IMR-90 (cell line): ENCODE results near the gene GCC1. TPM values are rescaled to one million over a fixed set of nuclear protein-coding genes. Genes with fewer than 3 reads are reported as not detected.

ENCODE experiments used
- ATAC-seq: fragments of 200-7000 bp; cut with Tn5 transposase; 2 replicates; pipeline ENCODE4 v1.9.1; 2020; ENCODE audit warnings: low read depth, mild to moderate bottlenecking, moderate library complexity
- Bru-seq: library from RNA; stranded (reverse); fragments of 400-500 nt; gene quantifications from one replicate; lab custom pipeline; 2021; lab: Mats Ljungman, UMichigan
- BruChase-seq, 2 experiments: library from RNA; stranded (reverse); fragments of 400-500 nt; gene quantifications; one replicate each; lab custom pipeline; 2021; lab: Mats Ljungman, UMichigan
- BruUV-seq: library from RNA; stranded (reverse); fragments of 400-500 nt; replicated peaks from 2 replicates; lab custom pipeline; 2021; lab: Mats Ljungman, UMichigan
- CTCF ChIA-PET: fragments of 300-600 bp; formaldehyde crosslinking; extraction: SDS; loops from one replicate; lab custom pipeline; 2021; ENCODE audit warnings: antibody characterized with exemption; lab: Yijun Ruan, JAX
- POLR2A ChIA-PET: fragments of 300-600 bp; sonication (Branson Sonifier 250); formaldehyde crosslinking; loops from one replicate; lab custom pipeline; 2022; ENCODE audit warnings: antibody characterized with exemption; ENCODE audit not compliant: unreplicated experiment; lab: Charles Lee
- DNase-seq: peaks from one replicate; pipeline ENCODE4 v3.0.0; 2013
- H2AFZ ChIP-seq: replicated peaks from 2 replicates; pipeline ENCODE3; 2013; ENCODE audit warnings: low read length, mild to moderate bottlenecking; ENCODE audit not compliant: poor library complexity
- H2AK5ac ChIP-seq: 2 replicates; pipeline ENCODE4 v1.6.1; 2013; ENCODE audit warnings: low read depth, low read length, inconsistent platforms
- H2AK9ac ChIP-seq: replicated peaks from 2 replicates; pipeline ENCODE3; 2013; ENCODE audit warnings: mild to moderate bottlenecking, low read depth, low read length, moderate library complexity; ENCODE audit not compliant: poor library complexity
- H2BK120ac ChIP-seq: 2 replicates; pipeline ENCODE4 v1.6.1; 2013; ENCODE audit warnings: low read depth, low read length, inconsistent platforms
- H2BK15ac ChIP-seq: 3 replicates; pipeline ENCODE4 v1.6.1; 2013; ENCODE audit warnings: low read depth, low read length, inconsistent platforms
- H2BK20ac ChIP-seq: 2 replicates; pipeline ENCODE4 v1.6.1; 2013; ENCODE audit warnings: low read depth, mild to moderate bottlenecking, inconsistent platforms, low read length, moderate library complexity
- H2BK5ac ChIP-seq: 2 replicates; pipeline ENCODE4 v1.6.1; 2013; ENCODE audit warnings: mild to moderate bottlenecking, low read depth, low read length, inconsistent platforms; ENCODE audit not compliant: poor library complexity, severe bottlenecking
- H3K14ac ChIP-seq: replicated peaks from 2 replicates; pipeline ENCODE4 v1.6.1; 2013; ENCODE audit warnings: low read depth, low read length, inconsistent platforms
- H3K18ac ChIP-seq: 2 replicates; pipeline ENCODE4 v1.6.1; 2013; ENCODE audit warnings: low read depth, low read length, control low read depth
- H3K23ac ChIP-seq: 2 replicates; pipeline ENCODE4 v1.6.1; 2013; ENCODE audit warnings: low read depth, low read length, inconsistent platforms
- H3K27ac ChIP-seq: 2 replicates; pipeline ENCODE4 v1.5.1; 2013; ENCODE audit warnings: mild to moderate bottlenecking, control low read depth, low read length; ENCODE audit not compliant: insufficient read depth
- H3K27me3 ChIP-seq: 2 replicates; pipeline ENCODE4 v1.6.1; 2013; ENCODE audit warnings: low read length; ENCODE audit not compliant: control insufficient read depth, insufficient read depth
- H3K36me3 ChIP-seq: 2 replicates; pipeline ENCODE4 v1.6.1; 2013; ENCODE audit warnings: low read length, mixed read lengths; ENCODE audit not compliant: control insufficient read depth, insufficient read depth
- H3K4ac ChIP-seq: 2 replicates; pipeline ENCODE4 v1.6.1; 2013; ENCODE audit warnings: low read depth, low read length, inconsistent platforms
- H3K4me1 ChIP-seq: 2 replicates; pipeline ENCODE4 v1.6.1; 2013; ENCODE audit warnings: low read length, mixed read lengths; ENCODE audit not compliant: control insufficient read depth, insufficient read depth
- H3K4me2 ChIP-seq: 2 replicates; pipeline ENCODE4 v1.6.1; 2013; ENCODE audit warnings: low read depth, mild to moderate bottlenecking, control low read depth, low read length, moderate library complexity
- H3K4me3 ChIP-seq: 2 replicates; pipeline ENCODE4 v1.5.1; 2013; ENCODE audit warnings: low read depth, mild to moderate bottlenecking, control low read depth, low read length, moderate library complexity; ENCODE audit not compliant: insufficient read depth
- H3K56ac ChIP-seq: 2 replicates; pipeline ENCODE4 v1.6.1; 2013; ENCODE audit warnings: low read length, inconsistent platforms; ENCODE audit not compliant: insufficient read depth; ENCODE audit errors: extremely low read depth
- H3K79me1 ChIP-seq, 2 experiments: 2 replicates each; pipeline ENCODE4 v1.6.1; 2013; ENCODE audit warnings: low read length in 2 of 2, inconsistent platforms in 1 of 2, low read depth in 1 of 2
- H3K9ac ChIP-seq: 2 replicates; pipeline ENCODE4 v1.6.1; 2013; ENCODE audit warnings: low read depth, low read length, control low read depth
- H3K9me1 ChIP-seq: 2 replicates; pipeline ENCODE4 v1.6.1; 2013; ENCODE audit warnings: low read length, inconsistent platforms; ENCODE audit not compliant: insufficient read depth
- H3K9me3 ChIP-seq: 2 replicates; pipeline ENCODE4 v1.6.1; 2013; ENCODE audit warnings: low read length; ENCODE audit not compliant: control insufficient read depth, insufficient read depth
- H4K20me1 ChIP-seq: 2 replicates; pipeline ENCODE4 v1.6.1; 2013; ENCODE audit warnings: low read length, inconsistent platforms; ENCODE audit not compliant: insufficient read depth
- H4K5ac ChIP-seq: 2 replicates; pipeline ENCODE4 v1.6.1; 2013; ENCODE audit warnings: mild to moderate bottlenecking, low read depth, low read length, control low read depth
- H4K8ac ChIP-seq, 2 experiments: 2 replicates each; pipeline ENCODE4 v1.6.1; 2013; ENCODE audit warnings: low read depth in 2 of 2, low read length in 2 of 2, control low read depth in 1 of 2, inconsistent platforms in 1 of 2
- H4K91ac ChIP-seq: 2 replicates; pipeline ENCODE4 v1.6.1; 2013; ENCODE audit warnings: low read depth, low read length, inconsistent platforms; ENCODE audit not compliant: insufficient read depth
- BHLHE40 ChIP-seq: fragments of 150-350 bp; IDR thresholded peaks from 2 replicates; pipeline ENCODE4 v1.6.1; 2016; ENCODE audit warnings: mild to moderate bottlenecking, low read depth, low read length
- MAZ ChIP-seq: IDR thresholded peaks from 2 replicates; pipeline ENCODE4 v1.6.1; 2012; ENCODE audit warnings: low read depth, mild to moderate bottlenecking, low read length, improper control_type of control experiment, moderate library complexity, borderline replicate concordance
- MXI1 ChIP-seq: IDR thresholded peaks from 2 replicates; pipeline ENCODE4 v1.6.1; 2012; ENCODE audit warnings: low read depth, mild to moderate bottlenecking, low read length, moderate library complexity, borderline replicate concordance
- NFE2L2 ChIP-seq: fragments of 150-350 bp; IDR thresholded peaks from 2 replicates; pipeline ENCODE4 v1.6.1; 2016; ENCODE audit warnings: low read depth, mild to moderate bottlenecking, low read length
- POLR2A ChIP-seq: IDR thresholded peaks from 2 replicates; pipeline ENCODE4 v1.6.1; 2012; ENCODE audit warnings: mild to moderate bottlenecking, low read depth, low read length
- RFX5 ChIP-seq: IDR thresholded peaks from 2 replicates; pipeline ENCODE4 v1.8.0; 2012; ENCODE audit warnings: low read depth, mild to moderate bottlenecking, low read length, moderate library complexity
- WGBS, 2 experiments: methylation state at CpG; one replicate each; pipeline versions ENCODE4 v1.1.5 to v1.1.7; 2013; ENCODE audit warnings: missing lambda C conversion rate in 2 of 2; ENCODE audit not compliant: insufficient read length in 1 of 2; ENCODE audit errors: extremely low coverage in 2 of 2; 5-methylcytosine and 5-hydroxymethylcytosine counted together
- dilution Hi-C: fragments of 300-500 bp; cut with HindIII; formaldehyde crosslinking; loops from one replicate; pipeline ENCODE4 v1.14.3; 2018; ENCODE audit warnings: low sequenced_read_pairs; ENCODE audit not compliant: unreplicated experiment
- in situ Hi-C: fragments of 300-500 bp; cut with MboI; formaldehyde crosslinking; loops from 3 replicates; pipeline ENCODE4 v1.14.3; 2019; ENCODE audit warnings: low sequenced_read_pairs, inconsistent platforms, mixed read lengths
- intact Hi-C: fragments of 100-400 bp; cut with micrococcal nuclease; formaldehyde crosslinking; loops from 2 replicates; pipeline ENCODE4 v1.10.0; 2022
- long read RNA-seq: library from polyadenylated mRNA; unstranded; transcript quantifications from one replicate; pipeline ENCODE4 v2.0.0, GENCODE V29; 2021; ENCODE audit not compliant: unreplicated experiment
- polyA plus RNA-seq, 3 experiments: library from polyadenylated mRNA; depleted of rRNA; stranded (reverse); fragments of >200 nt; gene quantifications; 2 replicates each; pipeline ENCODE4 v1.2.3, GENCODE V29; 2012; ENCODE audit warnings: low replicate concordance in 1 of 3
- total RNA-seq: library from RNA; depleted of rRNA; stranded (reverse); fragments of >200 nt; gene quantifications from 2 replicates; pipeline ENCODE4 v1.2.3, GENCODE V29; 2012; rRNA removed

GCC1 gene
- total RNA-seq: 20.8 and 22.9 TPM in 2 replicates
- polyA plus RNA-seq (2012; rRNA removed): 5.2 and 6.1 TPM in 2 replicates
- polyA plus RNA-seq (2012; cell fraction: cytosol; rRNA removed): 4.3 and 4.4 TPM in 2 replicates
- polyA plus RNA-seq (2012; cell fraction: nucleus; rRNA removed; ENCODE audit: low replicate concordance): 2.9 and 3.9 TPM in 2 replicates
- Bru-seq, nascent RNA: percentile 73 among the genes with signal in this experiment
- percentile 63 among the genes with signal in this experiment for BruChase-seq, experiment 1, labeled RNA remaining after a 6-hour chase
- BruChase-seq, experiment 2, labeled RNA remaining after a 2-hour chase: percentile 92 among the genes with signal in this experiment
- long read RNA-seq, full-length matches to known transcripts: 53 of 56 reads
- long read RNA-seq, partial matches to known transcripts: 0 of 56 reads
- long read RNA-seq, other reads (novel, unspliced or antisense): 3 of 56 reads

GRCh38 chr7:127585044-127585953 lies at the start of gene GCC1:
GCC1 (minus strand) TSS chr7:127585596; CDS start chr7:127585182, 414 bp downstream.
- H3K4me2 ChIP-seq: peak within 1 kb of the TSS; percentile 99
- CTCF ChIA-PET: no interaction called here
- peak within 1 kb of the TSS; percentile 74 for H2AK9ac ChIP-seq
- dilution Hi-C loops (no loop called here), intact Hi-C loops (loop anchor here (2.0 to 10.0 kb wide), 3 partner anchors 68 to 450 kb away; partner anchors contain the start of genes LRRC4, SND1 and ZNF800), in situ Hi-C loops (no loop called here)
- H3K36me3 ChIP-seq: peaks cover 19% of the 10 kb centered on the region
- peak within 1 kb of the TSS; percentile 99 for H4K5ac ChIP-seq
- POLR2A ChIA-PET: no interaction called here
- H2BK5ac ChIP-seq: peak within 1 kb of the TSS; percentile 73
- peak within 1 kb of the TSS; percentile 92 for H3K18ac ChIP-seq
- peak within 1 kb of the TSS; percentile 66 for H2BK120ac ChIP-seq
- peaks cover 21% of the 10 kb centered on the region for H3K4me1 ChIP-seq
- H2BK20ac ChIP-seq: peak within 1 kb of the TSS; percentile 11
- H4K20me1 ChIP-seq: peaks cover 41% of the 10 kb centered on the region
- peak within 1 kb of the TSS; percentile 83 for H3K27ac ChIP-seq
- TF ChIP-seq MAZ (peak; percentile 22; the same call in 1 of the 2 replicates), NFE2L2 (no peak), MXI1 (peak; percentile 47; the same call in 1 of the 2 replicates), RFX5 (peak; percentile 10; the same call in 1 of the 2 replicates), BHLHE40 (no peak), POLR2A (peak; percentile 94)
- peak within 1 kb of the TSS; percentile 78 for H4K91ac ChIP-seq
- peak within 1 kb of the TSS; percentile 87 for H3K14ac ChIP-seq
- BruUV-seq: no TSS peak
- peak within 1 kb of the TSS; percentile 97 for H2AFZ ChIP-seq
- 5% methylated on average over 25 of the region's 78 CpGs; no CpG with 5 or more reads in 1 of the 2 experiments for WGBS, 2 experiments
- peak within 1 kb of the TSS; percentile 92 for H3K23ac ChIP-seq
- H3K4me3 ChIP-seq: peak within 1 kb of the TSS; percentile 87
- ATAC-seq: peak; percentile 75
- H2BK15ac ChIP-seq: 0 out of 3 replicates have a peak within 1 kb of the TSS, but pooled peaks have one; percentile 17
- no peaks in the 10 kb centered on the region for H3K27me3 ChIP-seq
- peak within 1 kb of the TSS; percentile 67; the same call in 1 of the 2 replicates for H3K56ac ChIP-seq
- no peaks in the 10 kb centered on the region for H3K9me3 ChIP-seq
- H3K9me1 ChIP-seq: peaks cover 17% of the 10 kb centered on the region
- peaks cover 34 to 80% of the 10 kb centered on the region in 2 experiments for H3K79me1 ChIP-seq
- H3K9ac ChIP-seq: peak within 1 kb of the TSS; percentile 82
- DNase-seq: peak; percentile 87
- H3K4ac ChIP-seq: peak within 1 kb of the TSS; percentile 92
- H4K8ac ChIP-seq: peak within 1 kb of the TSS; percentile 94 to 100
- peak within 1 kb of the TSS; percentile 74 for H2AK5ac ChIP-seq
